Activated CD8-positive, alpha-beta memory T cell treated with anti-CD3 and anti-CD28 coated beads for 1 hour (primary cell): ENCODE measurements around the gene PLA2G4B.

Experiments
- DNase-seq, 2 donors: peaks; one replicate each; pipeline ENCODE4 v3.0.0-alpha.2; 2020; ENCODE audit warnings: low read depth in 1 of 2; ENCODE audit errors: extremely low read depth in 1 of 2

Gene PLA2G4B

GRCh38 chr15:41838400-41838897, at the start of gene PLA2G4B:
Gene PLA2G4B, plus strand, starts transcription at chr15:41838847. Its CDS starts 67 bp downstream, at chr15:41838914.
- no peak for DNase-seq

DNA sequence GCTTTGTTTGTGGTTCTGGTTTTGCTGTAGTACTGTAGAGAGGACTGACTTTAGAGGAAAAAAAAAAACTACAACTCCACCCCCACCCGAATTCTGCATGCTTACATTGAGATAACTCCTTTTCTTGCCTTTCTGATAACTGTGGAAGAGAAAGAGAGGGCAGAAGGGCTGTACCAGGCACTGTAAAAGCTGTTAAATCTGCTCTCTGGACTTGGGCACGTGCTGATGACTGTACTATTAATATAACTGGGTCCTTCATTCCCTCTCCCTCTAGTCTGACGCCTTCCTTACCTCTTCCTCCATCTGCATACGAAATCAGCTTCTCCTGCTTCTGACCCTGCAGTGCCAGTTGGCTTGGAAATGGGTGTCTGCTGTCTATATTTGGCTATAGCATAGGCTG, 49.4 kb upstream of the PLA2G4B start:
- no peak for DNase-seq

- DNase-seq = no peak
These were observed 49.0 kb upstream of the PLA2G4B start for GRCh38 chr15:41789662-41790061.

GRCh38 chr15:41790169-41790568, 48.5 kb upstream of the PLA2G4B start:
- DNase-seq = no peak

DNA sequence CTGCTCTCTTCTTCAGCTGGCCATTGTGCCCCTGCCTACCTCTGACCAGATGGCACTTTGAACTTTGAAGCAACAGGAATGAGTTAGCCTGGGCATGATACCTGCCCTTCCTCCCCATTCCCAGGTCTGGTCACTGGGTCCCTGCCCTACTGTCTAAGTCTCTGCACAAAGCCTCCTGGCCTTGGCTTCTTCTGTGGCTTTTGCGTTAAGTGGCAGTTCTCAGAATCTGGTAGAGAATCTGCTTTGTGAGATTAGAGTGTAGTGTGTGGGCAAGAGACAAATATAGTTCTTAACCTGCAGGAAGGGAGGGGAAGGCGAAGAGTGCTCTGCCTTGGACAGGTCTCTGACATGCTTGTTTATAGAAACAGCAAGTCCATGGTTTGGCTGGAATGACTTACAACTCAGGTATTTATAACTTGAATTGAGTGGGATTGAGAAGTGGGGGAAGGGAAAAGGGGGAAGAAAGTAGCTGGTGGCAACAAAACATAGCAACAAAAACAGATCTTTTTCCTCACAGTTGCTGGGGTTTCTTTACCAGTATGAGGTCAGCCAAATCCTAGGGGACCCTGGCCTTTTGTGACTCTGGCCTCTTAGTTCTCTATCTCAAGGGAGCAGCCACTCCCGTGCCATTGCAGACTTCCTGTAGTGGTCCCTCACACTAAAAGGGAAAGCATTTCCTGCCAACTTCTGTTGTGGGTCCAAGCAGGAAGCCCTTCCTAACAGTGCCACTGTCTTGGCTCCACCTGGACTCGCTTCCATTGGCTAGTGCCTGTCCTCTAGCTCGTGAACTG, 47.7 kb upstream of the PLA2G4B start:
- no peak for DNase-seq

DNA sequence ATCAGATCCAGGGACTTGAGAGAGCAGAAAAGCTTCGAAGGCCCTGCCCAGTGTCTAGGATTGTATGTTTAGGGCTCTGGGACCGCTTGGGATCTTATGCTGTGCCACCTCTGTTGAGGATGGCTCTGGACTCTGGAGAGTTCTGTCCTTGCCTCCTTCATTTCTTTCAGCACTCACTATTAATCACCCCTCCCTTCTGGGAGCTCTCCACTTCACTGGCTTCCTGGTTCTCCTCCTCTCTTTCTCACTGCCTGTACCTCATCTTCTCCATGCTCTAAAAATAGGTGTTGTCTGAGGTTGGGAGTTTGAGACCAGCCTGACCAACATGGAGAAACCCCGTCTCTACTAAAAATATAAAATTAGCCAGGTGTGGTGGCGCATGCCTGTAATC, 47.1 kb upstream of the PLA2G4B start:
- no peak for DNase-seq

DNA sequence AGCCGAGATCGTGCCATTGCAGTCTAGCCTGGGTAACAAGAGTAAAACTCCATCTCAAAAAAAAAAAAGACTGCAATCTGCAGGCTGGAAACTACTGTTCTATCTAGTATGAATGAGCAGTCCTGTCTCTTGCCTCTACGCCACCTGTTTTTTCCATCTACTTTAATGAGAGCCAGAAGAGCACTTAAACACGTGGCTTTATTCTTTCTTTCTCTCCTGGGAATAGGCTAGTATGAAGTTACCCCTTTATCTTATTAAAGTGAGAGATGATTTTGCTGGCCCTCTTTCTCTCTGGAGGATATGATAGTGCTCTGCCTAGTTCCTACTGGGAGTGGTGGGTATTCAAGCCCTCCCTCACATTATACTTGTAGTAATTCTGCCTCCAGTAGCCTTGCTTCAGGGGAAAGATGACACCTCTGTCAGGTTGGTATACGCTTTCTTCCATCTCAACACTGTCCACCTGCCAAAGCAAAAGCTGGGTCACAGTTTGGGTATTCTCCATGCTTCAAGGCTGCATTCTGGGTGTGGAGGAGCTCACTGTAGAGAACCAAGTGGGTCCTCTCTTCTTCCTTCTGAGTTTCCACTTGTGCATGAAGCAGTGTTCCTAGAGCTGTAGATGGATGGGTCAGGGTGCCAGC, 46.5 kb upstream of the PLA2G4B start:
- DNase-seq = no peak

GRCh38 chr15:41794081-41794480, 44.6 kb upstream of the PLA2G4B start:
- no peak for DNase-seq

- DNase-seq = no peak
These were observed 42.4 kb upstream of the PLA2G4B start for GRCh38 chr15:41795996-41796856.

DNA sequence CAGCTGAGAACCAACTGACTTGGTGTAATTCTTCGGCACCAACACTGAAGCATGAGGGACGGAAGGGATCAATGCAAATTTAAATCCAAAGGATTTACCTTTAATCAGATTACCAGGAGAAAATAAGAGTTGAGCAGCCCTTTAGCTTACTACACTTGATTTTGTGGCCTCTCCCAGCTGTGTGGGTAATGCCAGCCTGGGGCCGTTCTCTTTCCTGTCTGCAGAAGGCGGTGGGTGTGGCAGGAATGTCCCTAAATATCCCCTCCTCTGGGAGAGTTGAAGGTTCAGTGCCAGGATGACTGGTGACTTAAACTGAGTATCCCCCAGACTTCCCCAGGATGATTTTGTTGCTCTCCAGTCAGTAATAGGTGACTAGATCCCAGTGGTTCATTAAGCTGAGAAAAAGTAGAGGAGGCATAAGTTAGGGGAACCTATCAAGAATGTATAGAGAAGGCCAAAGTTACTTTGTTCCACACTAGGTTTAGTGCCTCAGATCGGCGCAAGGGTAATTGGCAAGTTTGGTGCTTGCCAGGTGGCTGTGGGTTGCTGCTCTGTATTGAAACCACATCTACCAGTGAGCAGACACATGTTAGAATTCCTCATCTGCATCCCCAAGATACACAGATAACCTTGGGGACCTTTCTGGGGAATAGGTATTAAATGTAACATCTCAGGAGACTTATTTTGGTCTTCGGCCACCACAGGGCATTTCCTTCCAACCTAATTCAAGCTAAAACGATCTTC, 41.3 kb upstream of the PLA2G4B start:
- no peak for DNase-seq

DNA sequence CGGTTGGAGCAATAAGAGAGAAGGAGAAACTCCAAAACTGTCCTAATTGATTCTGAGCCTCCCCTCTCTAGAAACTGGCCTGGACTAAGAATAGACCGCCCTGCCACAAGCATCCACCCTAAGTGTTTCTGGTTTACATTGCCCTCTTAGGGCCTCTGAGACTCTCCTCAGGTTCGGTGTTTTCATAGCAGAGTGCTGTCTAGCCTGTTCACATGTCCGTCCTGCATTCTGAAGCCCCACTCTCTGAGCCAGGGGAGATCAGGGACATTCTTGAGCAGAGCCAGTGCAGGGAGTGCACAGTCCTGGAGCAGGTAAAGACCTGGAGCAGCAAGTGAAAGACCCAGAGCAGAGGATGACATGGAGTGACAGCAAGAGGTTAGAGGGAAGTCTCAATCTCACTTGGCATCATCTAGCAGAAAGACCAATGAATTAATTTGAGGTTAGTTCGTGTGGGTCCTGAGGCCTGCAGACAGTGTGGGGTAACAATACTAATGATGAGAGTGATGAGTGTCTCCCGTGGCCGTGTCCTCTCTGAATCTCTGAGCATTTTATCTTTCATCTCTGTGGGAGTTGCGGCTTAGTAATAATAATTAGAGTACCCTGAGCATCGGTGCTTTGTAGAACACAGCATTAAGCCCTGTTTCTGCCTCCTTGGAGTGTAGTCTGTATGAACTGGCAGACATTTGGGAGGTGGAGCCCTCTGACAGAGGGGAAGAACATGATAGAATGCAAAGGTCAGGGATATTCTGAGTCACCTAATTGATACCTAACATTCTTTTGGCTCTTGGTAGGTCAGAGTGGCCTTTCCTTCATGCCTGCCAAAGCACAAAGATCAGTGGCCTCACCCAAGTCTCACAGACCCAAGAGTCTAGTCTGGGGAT, 39.8 kb upstream of the PLA2G4B start:
- DNase-seq = no peak

- no peak for DNase-seq
These were observed 39.2 kb upstream of the PLA2G4B start for GRCh38 chr15:41799488-41799805.

- DNase-seq = no peak
These were observed 37.5 kb upstream of the PLA2G4B start for GRCh38 chr15:41801185-41801584.

DNA sequence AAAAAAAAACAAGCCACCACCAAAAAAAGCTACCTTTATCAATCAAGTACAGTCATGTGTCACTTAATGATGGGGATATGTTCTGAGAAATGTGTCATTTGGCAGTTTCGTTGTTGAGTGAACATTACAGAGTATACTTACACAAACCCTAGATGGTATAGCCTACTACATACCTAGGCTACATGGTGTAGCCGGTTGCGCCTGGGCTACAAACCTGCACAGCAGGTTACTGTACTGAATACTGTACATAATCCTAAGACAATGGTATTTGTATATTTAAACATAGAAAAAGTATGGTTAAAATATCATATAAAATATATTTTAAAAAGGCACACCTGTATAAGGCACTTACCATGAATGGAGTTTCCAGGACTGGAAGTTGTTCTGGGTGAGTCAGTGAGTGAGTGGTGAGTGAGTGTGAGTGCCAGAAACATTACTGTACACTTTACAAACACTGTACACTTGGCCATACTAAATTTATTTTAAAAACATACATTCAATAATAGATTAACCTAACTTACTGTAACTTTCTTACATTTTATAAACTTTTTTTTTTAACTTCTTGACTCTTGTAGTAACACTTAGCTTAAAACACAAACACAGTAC, 36.7 kb upstream of the PLA2G4B start:
- DNase-seq = no peak

DNA sequence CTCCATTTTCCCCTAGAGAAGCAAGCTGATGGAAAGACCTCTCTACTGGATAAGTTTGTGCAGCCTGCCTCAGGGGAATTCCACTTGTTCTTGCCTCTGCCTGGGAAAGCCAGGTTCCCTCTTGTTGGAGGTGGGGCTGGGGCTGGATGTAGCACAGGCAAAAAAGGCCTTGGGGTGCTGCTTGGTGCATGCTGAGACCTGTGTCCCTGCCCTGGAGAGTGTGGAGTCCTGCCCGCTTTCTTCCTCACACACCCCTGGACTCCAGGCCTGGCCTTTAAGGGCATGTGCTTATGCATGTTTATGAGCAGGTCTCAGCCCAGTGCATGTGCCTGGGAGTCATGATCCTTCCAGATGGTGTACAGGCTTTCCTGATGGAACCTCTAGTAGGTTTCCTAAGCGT, 34.3 kb upstream of the PLA2G4B start:
- DNase-seq = no peak

- no peak for DNase-seq
These were observed 33.6 kb upstream of the PLA2G4B start for GRCh38 chr15:41804916-41805666.

GRCh38 chr15:41805711-41806110, 32.9 kb upstream of the PLA2G4B start:
- no peak for DNase-seq

DNA sequence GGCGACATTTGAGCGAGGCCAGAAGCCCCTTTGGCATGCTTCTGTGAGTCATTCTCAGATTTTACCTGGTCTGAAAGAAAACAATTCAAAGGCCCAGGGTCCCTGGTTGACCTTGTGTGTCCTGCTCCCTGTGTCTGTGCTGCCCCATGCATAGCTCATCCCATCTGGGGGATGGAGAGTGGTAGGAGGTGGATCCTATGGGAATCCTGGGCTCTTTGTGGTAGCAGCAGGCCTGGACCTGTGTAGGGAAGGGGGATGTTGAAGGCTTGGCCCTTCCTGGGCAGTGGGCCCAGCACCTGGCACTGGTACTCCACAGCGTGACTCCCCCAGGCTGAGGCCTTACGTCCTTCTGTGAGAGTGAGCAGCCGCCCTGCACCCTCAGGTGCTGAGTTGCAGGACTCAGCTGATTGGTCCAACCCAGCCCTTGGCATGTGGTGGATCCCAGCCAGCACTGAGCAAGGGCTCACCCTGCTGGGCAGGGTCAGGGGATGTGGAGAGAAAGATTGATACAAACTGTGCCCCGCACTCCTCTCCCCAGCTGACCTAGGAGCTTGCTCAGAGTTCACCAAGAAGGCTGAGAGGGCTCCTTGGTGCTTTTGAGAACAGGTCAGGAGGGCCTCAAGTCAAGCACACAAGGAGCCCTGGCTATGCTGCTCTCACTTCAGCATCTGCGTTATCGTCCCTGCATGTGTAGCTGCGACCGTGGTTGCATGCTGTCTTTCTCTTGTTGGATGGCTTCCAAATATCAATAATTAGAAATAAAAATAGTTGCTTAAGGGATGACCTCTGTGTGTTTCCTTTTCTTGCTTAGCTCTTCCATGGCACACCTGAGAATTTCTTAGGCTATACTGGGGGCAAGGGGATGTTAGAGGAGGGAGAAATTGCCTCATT, 32.1 kb upstream of the PLA2G4B start:
- no peak for DNase-seq
